DMS153 treated with DMSO at 0.1 percent for 48 hours (cell line): Measurements from ENCODE around the gene CLSTN2.

Experiments used
- DNase-seq: peaks from one replicate; lab custom pipeline; 2025; ENCODE audit not compliant: unreplicated experiment; lab: John Stamatoyannopoulos, UW

Gene CLSTN2

DNA sequence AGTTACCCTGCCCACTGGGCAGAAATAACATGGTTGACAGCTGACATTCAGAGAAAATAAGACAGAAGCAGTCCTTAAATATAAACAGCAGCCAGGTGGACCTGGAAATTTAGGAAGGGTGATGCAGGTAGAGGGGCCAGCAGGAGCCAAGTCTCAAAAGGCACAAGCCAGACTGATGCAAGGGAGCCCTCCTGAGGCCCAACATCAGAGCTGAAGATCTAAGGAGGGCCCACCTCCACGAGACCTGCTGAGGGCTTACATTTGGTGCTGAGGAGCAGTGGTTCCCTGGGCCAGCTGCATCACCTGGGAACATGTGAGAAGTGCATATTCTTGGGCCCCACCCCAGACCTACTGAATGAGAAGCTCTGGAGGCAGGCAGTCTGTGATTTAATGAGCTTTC lies 637.3 kb downstream of the CLSTN2 start:
- no peak for DNase-seq

DNA sequence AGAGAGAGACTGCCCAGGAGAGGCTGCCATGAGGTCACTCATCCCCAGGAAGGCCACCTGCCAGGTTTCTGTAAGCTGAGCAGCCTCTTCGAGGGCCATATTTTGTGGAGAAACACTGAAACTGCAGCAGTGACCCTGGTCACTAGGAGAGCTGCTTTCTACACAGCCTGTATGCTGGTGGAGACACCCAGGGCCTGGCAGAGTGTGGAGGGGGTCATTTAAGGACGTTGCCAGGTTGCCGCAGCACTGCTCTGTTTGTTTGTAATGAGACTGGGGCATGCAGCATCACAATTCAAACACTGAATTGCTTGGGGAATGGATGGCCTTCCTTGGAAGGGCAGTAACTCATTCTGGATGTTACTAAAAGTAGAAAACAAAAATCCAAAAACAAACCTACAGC lies 638.0 kb downstream of the CLSTN2 start:
- DNase-seq = no peak

GRCh38 chr3:140574375-140574774 lies 639.4 kb downstream of the CLSTN2 start:
- no peak for DNase-seq

- DNase-seq = no peak
These were observed 641.5 kb downstream of the CLSTN2 start for GRCh38 chr3:140576449-140576848.

- DNase-seq = no peak
These were observed 642.9 kb downstream of the CLSTN2 start for GRCh38 chr3:140577911-140578310.

DNA sequence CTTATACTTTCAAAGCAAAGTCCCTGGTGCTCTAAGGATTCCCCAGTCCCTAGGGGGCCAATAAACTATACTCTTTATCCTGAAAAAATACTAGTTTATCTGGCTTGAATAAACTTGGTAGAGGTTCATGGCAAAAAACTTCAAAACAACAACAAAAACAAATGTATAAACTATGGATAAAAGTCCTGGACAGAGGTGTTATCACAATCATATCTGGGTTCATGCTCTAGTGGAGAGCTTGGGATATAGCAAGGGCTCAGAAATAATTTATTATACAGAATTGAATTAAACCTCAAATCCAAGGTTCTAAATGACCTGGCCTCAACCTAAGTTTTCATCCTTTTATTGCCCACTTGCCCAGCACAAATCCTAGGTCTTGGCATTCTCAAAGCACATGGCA lies 644.3 kb downstream of the CLSTN2 start:
- DNase-seq = no peak

- DNase-seq = no peak
These were observed 645.8 kb downstream of the CLSTN2 start for GRCh38 chr3:140580746-140581145.

- no peak for DNase-seq
These were observed 649.6 kb downstream of the CLSTN2 start for GRCh38 chr3:140584549-140584948.

- no peak for DNase-seq
These were observed 650.8 kb downstream of the CLSTN2 start for GRCh38 chr3:140585828-140586227.

- no peak for DNase-seq
These were observed 651.3 kb downstream of the CLSTN2 start for GRCh38 chr3:140586311-140586710.

DNA sequence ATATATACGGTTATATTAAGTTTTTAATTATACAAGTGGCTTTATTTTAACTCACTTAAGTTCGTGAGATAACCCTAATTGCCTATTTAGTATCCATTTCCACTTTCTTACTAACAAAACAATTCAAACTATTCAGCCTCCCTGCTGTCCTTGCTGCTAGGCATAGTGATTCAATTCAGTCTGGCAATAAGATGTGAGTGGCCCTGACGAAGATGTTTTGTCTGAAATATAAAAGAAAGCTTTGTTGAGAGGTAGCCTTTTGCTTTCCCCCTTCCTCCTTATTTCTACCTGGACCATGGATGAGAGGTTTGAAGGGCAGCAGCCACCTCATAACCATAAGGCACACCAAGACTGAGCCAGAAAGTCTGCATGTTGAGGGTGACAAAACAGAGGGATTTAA lies 653.6 kb downstream of the CLSTN2 start:
- no peak for DNase-seq

DNA sequence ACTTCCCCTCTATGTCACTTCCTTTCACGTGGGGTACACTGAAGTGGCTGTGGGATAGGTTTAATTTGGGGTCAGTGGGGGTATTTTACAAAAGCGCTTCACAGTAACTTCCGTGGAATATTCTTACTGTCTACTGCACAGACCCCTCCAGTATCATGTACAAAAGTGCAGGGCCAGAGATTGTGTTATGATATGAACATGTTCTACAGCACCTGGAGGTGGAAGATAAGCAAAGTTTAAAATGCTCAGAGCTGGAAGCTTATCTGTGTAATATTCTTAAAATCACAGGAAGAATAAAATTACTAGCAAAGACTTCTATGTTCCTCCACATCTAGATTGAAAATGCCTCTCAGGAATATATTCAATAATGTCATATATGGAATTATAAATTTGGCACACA lies 658.8 kb downstream of the CLSTN2 start:
- no peak for DNase-seq

DNA sequence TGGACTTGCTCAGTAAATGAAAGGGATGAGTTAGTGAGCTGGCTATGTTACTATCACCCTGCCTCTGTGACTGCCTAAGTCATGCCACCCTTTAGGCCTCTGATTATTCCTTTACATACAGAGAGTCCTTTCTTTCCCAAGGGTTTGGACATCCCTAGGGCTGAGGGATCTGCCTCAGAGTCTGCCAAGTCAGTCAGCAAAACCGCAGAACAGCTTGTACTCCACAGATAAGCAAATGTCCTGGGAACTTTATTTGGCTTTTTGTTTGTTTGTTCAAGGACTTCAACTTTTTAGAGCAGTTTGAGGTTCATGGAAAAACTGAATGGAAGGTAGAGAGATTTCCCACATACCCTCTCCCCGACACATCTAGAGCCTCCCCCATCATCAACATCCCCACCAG lies 660.3 kb downstream of the CLSTN2 start:
- no peak for DNase-seq

DNA sequence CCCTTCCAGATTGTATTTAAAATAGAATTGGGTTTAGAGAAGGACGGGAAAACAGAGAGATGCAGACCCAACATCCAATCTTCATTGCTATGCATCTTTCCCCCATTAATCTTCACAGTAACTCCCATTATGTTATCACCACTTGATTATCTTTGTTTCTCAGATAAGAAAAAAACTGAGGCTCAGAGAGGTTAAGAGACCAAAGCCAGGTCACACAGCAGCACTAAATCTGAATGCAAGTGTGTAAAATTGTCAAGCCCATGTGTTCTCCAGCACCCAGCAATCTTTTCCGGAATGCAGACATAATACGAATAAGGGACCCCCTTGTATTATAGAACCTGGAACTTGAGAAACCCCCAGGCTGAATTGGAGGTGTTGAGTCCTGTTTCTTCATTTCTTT lies 662.4 kb downstream of the CLSTN2 start:
- DNase-seq = no peak

- no peak for DNase-seq
These were observed 662.8 kb downstream of the CLSTN2 start for GRCh38 chr3:140597792-140598191.

- no peak for DNase-seq
These were observed 664.0 kb downstream of the CLSTN2 start for GRCh38 chr3:140599009-140599408.

GRCh38 chr3:140599496-140599895 lies 664.5 kb downstream of the CLSTN2 start:
- no peak for DNase-seq

GRCh38 chr3:140601881-140602280 lies 666.9 kb downstream of the CLSTN2 start:
- DNase-seq = no peak

- DNase-seq = no peak
These were observed 667.8 kb downstream of the CLSTN2 start for GRCh38 chr3:140602781-140603180.

DNA sequence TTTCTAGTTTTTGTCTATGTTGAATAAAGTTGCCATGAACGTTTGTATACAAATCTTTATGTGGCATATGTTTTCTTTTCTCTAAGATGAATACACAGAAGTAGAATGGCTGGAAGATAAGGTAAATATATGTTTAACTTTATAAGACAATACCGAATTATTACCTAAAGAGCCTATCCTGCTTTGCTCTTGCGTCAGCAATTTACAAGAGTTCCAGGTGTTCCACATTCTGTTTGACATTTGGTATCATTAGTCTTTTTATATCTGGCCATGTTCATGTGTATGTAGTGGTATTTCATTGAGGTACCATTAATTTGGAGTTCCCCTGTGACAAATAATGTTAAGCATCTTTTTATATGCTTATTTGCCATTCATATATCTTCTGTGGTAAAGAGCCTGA lies 668.8 kb downstream of the CLSTN2 start:
- DNase-seq = no peak

DNA sequence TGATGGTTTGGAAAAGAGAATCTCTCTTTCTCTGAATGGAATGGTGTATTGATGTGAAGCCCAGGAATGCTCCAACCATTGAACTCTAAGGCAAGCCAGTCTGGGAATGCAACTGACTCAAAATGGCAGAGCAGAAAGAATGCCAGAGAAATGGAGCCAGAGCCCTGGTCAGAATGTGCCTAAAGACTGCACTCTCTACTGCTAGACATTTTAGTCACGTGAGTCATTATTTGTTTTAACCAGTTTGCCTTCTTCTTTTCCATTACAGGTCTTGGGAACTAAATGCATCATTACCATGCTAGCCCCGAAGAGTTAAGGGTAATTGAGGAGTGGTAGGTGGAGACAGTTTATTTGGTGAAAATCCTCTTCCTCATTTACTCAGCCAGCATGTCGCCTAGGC lies 675.6 kb downstream of the CLSTN2 start:
- no peak for DNase-seq

DNA sequence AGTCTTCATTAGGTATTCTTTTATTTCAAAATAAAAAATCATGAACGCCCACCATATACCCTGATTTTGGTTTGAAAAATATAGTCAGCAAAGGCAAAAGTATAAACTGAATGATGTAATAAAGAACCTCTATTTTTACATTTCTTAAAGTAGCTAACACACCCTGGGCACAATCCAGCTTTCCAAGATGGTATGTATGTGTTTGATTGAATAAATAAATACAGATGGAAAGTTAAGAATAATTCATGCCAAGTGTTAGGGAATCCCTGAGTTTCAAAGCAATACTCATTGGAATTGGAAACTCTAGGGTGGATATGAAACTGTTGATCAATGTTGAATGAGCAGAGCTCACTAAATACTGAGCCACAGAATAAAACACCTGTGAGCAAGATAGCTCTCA lies 679.0 kb downstream of the CLSTN2 start:
- no peak for DNase-seq

DNA sequence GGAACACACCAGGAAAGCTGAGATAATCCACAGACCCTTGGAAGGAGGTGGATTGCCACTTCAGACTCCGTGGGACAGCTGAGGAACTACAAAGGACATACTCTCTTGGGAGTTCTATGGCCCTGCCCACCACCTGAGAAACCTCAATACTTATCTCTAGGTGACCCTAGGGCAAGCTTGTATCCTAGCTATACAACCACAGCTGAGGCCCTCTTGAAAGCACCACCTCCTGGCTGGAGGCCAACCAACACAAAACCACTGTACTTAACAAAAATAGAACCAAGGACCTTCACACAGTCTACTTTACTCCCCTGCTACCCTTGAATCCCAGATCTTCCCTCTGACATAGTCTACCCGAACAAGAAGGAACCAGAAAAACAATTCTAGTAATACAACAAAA lies 682.1 kb downstream of the CLSTN2 start:
- DNase-seq = no peak

GRCh38 chr3:140626856-140627255 lies 691.9 kb downstream of the CLSTN2 start:
- DNase-seq = no peak
